SK-N-SH (cell line): ENCODE results near the gene GIGYF1. TPM values are rescaled to one million over a fixed set of nuclear protein-coding genes. Genes with fewer than 3 reads are reported as not detected.

Source experiments
- CTCF ChIA-PET: fragments of 300-600, 350-600 bp; formaldehyde crosslinking; extraction: SDS; loops from one replicate; lab custom pipeline; 2021; lab: Yijun Ruan, JAX
- POLR2A ChIA-PET: fragments of 350-600 bp; sonication (Branson Sonifier 250); formaldehyde crosslinking; extraction: SDS; loops from one replicate; lab custom pipeline; 2020; ENCODE audit warnings: antibody characterized with exemption, inconsistent platforms; lab: Yijun Ruan, JAX
- DNase-seq: peaks from one replicate; pipeline ENCODE4 v3.0.0; 2012
- H2AFZ ChIP-seq: fragments of 200-600 bp; sonication (generic); 2 replicates; pipeline ENCODE4 v1.8.1; 2016; ENCODE audit warnings: antibody characterized with exemption, mild to moderate bottlenecking, low read depth
- H3F3A ChIP-seq: fragments of 200-600 bp; sonication (generic); replicated peaks from 2 replicates; pipeline ENCODE3; 2016; ENCODE audit warnings: antibody characterized with exemption, mild to moderate bottlenecking; ENCODE audit not compliant: insufficient read depth
- H3K27ac ChIP-seq, 2 experiments: fragments of 200-500 bp in 1 of 2; fragments of 200-600 bp in 1 of 2; sonication (Bioruptor generic) in 1 of 2; sonication (generic), shearing (Covaris generic) in 1 of 2; 2 replicates each; pipeline versions ENCODE4 v1.5.1 to v1.6.1; 2014 to 2016; ENCODE audit warnings: low read depth in 2 of 2, inconsistent platforms in 1 of 2, low read length in 1 of 2, mild to moderate bottlenecking in 1 of 2, mixed read lengths in 1 of 2
- H3K27me3 ChIP-seq: fragments of 200-600 bp; sonication (generic), shearing (Covaris generic); 2 replicates; pipeline ENCODE4 v1.6.1; 2016; ENCODE audit warnings: mixed run types; ENCODE audit not compliant: insufficient read depth
- H3K36me3 ChIP-seq, 2 experiments: fragments of 200-500 bp in 1 of 2; fragments of 200-600 bp in 1 of 2; sonication (Bioruptor generic) in 1 of 2; sonication (generic) in 1 of 2; replicated peaks in 1 of 2; 2 replicates each; pipeline versions ENCODE3 to v1.5.1; 2014 to 2016; ENCODE audit warnings: low read length in 1 of 2, mild to moderate bottlenecking in 1 of 2; ENCODE audit not compliant: insufficient read depth in 2 of 2, control insufficient read depth in 1 of 2
- H3K4me1 ChIP-seq, 2 experiments: fragments of 200-500 bp in 1 of 2; fragments of 200-600 bp in 1 of 2; sonication (Bioruptor generic) in 1 of 2; sonication (generic), shearing (Covaris generic) in 1 of 2; 2 replicates each; pipeline versions ENCODE4 v1.5.1 to v1.6.1; 2014 to 2016; ENCODE audit warnings: low read depth in 1 of 2, low read length in 1 of 2, mixed run types in 1 of 2; ENCODE audit not compliant: insufficient read depth in 2 of 2, control insufficient read depth in 1 of 2
- H3K4me2 ChIP-seq: fragments of 200-600 bp; sonication (generic), shearing (Covaris generic); 2 replicates; pipeline ENCODE4 v1.6.1; 2017; ENCODE audit warnings: mixed run types
- H3K4me3 ChIP-seq, 2 experiments: fragments of 200-500 bp in 1 of 2; fragments of 200-600 bp in 1 of 2; sonication (Bioruptor generic) in 1 of 2; sonication (generic), shearing (Covaris generic) in 1 of 2; 2 replicates each; pipeline versions ENCODE4 v1.5.1 to v1.8.1; 2014 to 2016; ENCODE audit warnings: low read depth in 2 of 2, inconsistent platforms in 1 of 2, low read length in 1 of 2, mild to moderate bottlenecking in 1 of 2, mixed read lengths in 1 of 2, moderate library complexity in 1 of 2
- H3K79me2 ChIP-seq: fragments of 200-600 bp; sonication (generic); 2 replicates; pipeline ENCODE4 v1.8.1; 2017; ENCODE audit warnings: mild to moderate bottlenecking; ENCODE audit not compliant: insufficient read depth
- H3K9ac ChIP-seq: fragments of 200-600 bp; sonication (generic); 2 replicates; pipeline ENCODE4 v1.6.1; 2017; ENCODE audit warnings: mixed run types
- H3K9me2 ChIP-seq: fragments of 200-600 bp; sonication (generic); 2 replicates; pipeline ENCODE4 v1.6.1; 2017; ENCODE audit warnings: mixed run types
- H3K9me3 ChIP-seq: fragments of 200-600 bp; sonication (generic); 2 replicates; pipeline ENCODE4 v1.6.1; 2017; ENCODE audit warnings: mixed run types, mild to moderate bottlenecking, moderate library complexity
- H4K20me1 ChIP-seq: fragments of 200-600 bp; sonication (generic); 2 replicates; pipeline ENCODE4 v1.6.1; 2017; ENCODE audit warnings: mild to moderate bottlenecking, mixed run types; ENCODE audit not compliant: insufficient read depth
- ELF1 ChIP-seq: IDR thresholded peaks from 2 replicates; pipeline ENCODE4 v1.4.0; 2012
- EZH2phosphoT487 ChIP-seq: fragments of 200-600 bp; sonication (generic); IDR thresholded peaks from 2 replicates; pipeline ENCODE4 v1.6.1; 2017; ENCODE audit warnings: low read depth, mixed run types, mild to moderate bottlenecking, antibody characterized with exemption, moderate library complexity, borderline replicate concordance
- NFIC ChIP-seq: IDR thresholded peaks from 2 replicates; pipeline ENCODE4 v1.4.0; 2012; ENCODE audit warnings: borderline replicate concordance
- POLR2AphosphoS5 ChIP-seq: IDR thresholded peaks from 2 replicates; pipeline ENCODE4 v1.6.1; 2012; ENCODE audit warnings: low read depth, low read length
- RAD21 ChIP-seq: IDR thresholded peaks from 2 replicates; pipeline ENCODE4 v1.6.1; 2012; ENCODE audit warnings: mild to moderate bottlenecking, low read length
- RCOR1 ChIP-seq: fragments of 150-350 bp; IDR thresholded peaks from 2 replicates; pipeline ENCODE4 v1.6.1; 2017; ENCODE audit warnings: antibody characterized with exemption, low read length
- TAF1 ChIP-seq: IDR thresholded peaks from 2 replicates; pipeline ENCODE4 v1.6.1; 2012; ENCODE audit warnings: low read depth, mild to moderate bottlenecking, low read length, moderate library complexity, borderline replicate concordance
- TCF12 ChIP-seq: IDR thresholded peaks from 2 replicates; pipeline ENCODE4 v1.4.0; 2012
- YY1 ChIP-seq: IDR thresholded peaks from 2 replicates; pipeline ENCODE4 v1.4.0; 2012; ENCODE audit warnings: low read depth, mild to moderate bottlenecking
- WGBS: methylation state at CpG from one replicate; pipeline ENCODE4 v1.1.6; 2017; ENCODE audit warnings: low lambda C conversion rate; 5-methylcytosine and 5-hydroxymethylcytosine counted together
- polyA plus RNA-seq, 3 experiments: library from polyadenylated mRNA; depleted of rRNA; stranded (reverse); fragments of >200 nt; gene quantifications; 2 replicates each; pipeline ENCODE4 v1.2.3, GENCODE V29; 2012
- TF ChIP-seq, protein P1 (sequence below): fragments of 200-600 bp; sonication (generic); IDR thresholded peaks from 2 replicates; pipeline ENCODE4 v1.6.1; 2017; ENCODE audit warnings: antibody characterized with exemption, mild to moderate bottlenecking, moderate library complexity
- TF ChIP-seq, protein P2 (sequence below): IDR thresholded peaks from 2 replicates; pipeline ENCODE4 v1.4.0; 2012; ENCODE audit warnings: low read depth, borderline replicate concordance
- TF ChIP-seq, protein P3 (sequence below): fragments of 150-350 bp; IDR thresholded peaks from 2 replicates; pipeline ENCODE4 v1.6.1; 2016; ENCODE audit warnings: mild to moderate bottlenecking, low read depth, low read length
- TF ChIP-seq, protein P4 (sequence below): fragments of 150-350 bp; IDR thresholded peaks from 2 replicates; pipeline ENCODE4 v1.6.1; 2017; ENCODE audit warnings: antibody characterized with exemption, low read length, low read depth, borderline replicate concordance
- TF ChIP-seq, protein P5 (sequence below): IDR thresholded peaks from 2 replicates; pipeline ENCODE4 v1.4.0; 2012; ENCODE audit warnings: low read depth
- TF ChIP-seq, protein P6 (sequence below): IDR thresholded peaks from 2 replicates; pipeline ENCODE4; 2012

The GIGYF1 gene
- polyA plus RNA-seq, 1 of the 3 experiments (the other 2 are of a cell fraction): 19.4 TPM

DNA sequence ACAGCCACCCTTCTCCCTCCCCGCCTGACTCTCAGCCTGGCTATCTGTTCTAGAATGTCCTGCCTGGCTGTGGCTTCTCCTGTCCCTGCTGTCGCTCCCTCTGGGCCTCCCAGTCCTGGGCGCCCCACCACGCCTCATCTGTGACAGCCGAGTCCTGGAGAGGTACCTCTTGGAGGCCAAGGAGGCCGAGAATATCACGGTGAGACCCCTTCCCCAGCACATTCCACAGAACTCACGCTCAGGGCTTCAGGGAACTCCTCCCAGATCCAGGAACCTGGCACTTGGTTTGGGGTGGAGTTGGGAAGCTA is 27.4 kb upstream of the GIGYF1 start:
- H3K79me2 ChIP-seq: no peaks in the 10 kb centered on the region
- no peak overlapping the region for H3K4me2 ChIP-seq
- no peak for DNase-seq
- H3K4me3 ChIP-seq: no peak overlapping the region
- H4K20me1 ChIP-seq: no peaks in the 10 kb centered on the region
- H3F3A ChIP-seq: peaks cover 8% of the 10 kb centered on the region
- no peaks in the 10 kb centered on the region for H3K9me3 ChIP-seq
- TF ChIP-seq TAF1 (no peak), YY1 (no peak), RAD21 (no peak)
- TF ChIP-seq, protein P1, sequence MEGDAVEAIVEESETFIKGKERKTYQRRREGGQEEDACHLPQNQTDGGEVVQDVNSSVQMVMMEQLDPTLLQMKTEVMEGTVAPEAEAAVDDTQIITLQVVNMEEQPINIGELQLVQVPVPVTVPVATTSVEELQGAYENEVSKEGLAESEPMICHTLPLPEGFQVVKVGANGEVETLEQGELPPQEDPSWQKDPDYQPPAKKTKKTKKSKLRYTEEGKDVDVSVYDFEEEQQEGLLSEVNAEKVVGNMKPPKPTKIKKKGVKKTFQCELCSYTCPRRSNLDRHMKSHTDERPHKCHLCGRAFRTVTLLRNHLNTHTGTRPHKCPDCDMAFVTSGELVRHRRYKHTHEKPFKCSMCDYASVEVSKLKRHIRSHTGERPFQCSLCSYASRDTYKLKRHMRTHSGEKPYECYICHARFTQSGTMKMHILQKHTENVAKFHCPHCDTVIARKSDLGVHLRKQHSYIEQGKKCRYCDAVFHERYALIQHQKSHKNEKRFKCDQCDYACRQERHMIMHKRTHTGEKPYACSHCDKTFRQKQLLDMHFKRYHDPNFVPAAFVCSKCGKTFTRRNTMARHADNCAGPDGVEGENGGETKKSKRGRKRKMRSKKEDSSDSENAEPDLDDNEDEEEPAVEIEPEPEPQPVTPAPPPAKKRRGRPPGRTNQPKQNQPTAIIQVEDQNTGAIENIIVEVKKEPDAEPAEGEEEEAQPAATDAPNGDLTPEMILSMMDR: no peak
- no peak overlapping the region for H2AFZ ChIP-seq
- ChIA-PET POLR2A (interaction anchor here (0.8 to 2.8 kb wide), 2 partner anchors 15 to 153 kb away, joined by 3 to 9 read pairs; partner anchors contain the start of genes POP7 and SRRT), CTCF (interaction anchor here (0.7 to 13.0 kb wide), 12 partner anchors 13 to 162 kb away, joined by 3 to 344 read pairs (median 6); partner anchors contain the start of genes EPHB4, POP7 and SLC12A9)
- H3K27me3 ChIP-seq: peaks cover 28% of the 10 kb centered on the region
- no peak overlapping the region for H3K27ac ChIP-seq
- H3K9ac ChIP-seq: no peak overlapping the region
- H3K36me3 ChIP-seq: no peaks in the 10 kb centered on the region
- H3K4me1 ChIP-seq: peaks cover 0 to 3% of the 10 kb centered on the region in 2 experiments; a peak in 1 of 4 replicates
- no peaks in the 10 kb centered on the region for H3K9me2 ChIP-seq
- 81% methylated on average over 8 of the region's 8 CpGs for WGBS

DNA sequence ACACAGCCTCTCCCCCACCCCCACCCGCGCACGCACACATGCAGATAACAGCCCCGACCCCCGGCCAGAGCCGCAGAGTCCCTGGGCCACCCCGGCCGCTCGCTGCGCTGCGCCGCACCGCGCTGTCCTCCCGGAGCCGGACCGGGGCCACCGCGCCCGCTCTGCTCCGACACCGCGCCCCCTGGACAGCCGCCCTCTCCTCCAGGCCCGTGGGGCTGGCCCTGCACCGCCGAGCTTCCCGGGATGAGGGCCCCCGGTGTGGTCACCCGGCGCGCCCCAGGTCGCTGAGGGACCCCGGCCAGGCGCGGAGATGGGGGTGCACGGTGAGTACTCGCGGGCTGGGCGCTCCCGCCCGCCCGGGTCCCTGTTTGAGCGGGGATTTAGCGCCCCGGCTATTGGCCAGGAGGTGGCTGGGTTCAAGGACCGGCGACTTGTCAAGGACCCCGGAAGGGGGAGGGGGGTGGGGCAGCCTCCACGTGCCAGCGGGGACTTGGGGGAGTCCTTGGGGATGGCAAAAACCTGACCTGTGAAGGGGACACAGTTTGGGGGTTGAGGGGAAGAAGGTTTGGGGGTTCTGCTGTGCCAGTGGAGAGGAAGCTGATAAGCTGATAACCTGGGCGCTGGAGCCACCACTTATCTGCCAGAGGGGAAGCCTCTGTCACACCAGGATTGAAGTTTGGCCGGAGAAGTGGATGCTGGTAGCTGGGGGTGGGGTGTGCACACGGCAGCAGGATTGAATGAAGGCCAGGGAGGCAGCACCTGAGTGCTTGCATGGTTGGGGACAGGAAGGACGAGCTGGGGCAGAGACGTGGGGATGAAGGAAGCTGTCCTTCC is 26.8 kb upstream of the GIGYF1 start:
- Histone ChIP-seq H3K9me3 (no peaks in the 10 kb centered on the region), H3K4me1 (peaks cover 0 to 3% of the 10 kb centered on the region in 2 experiments; a peak in 1 of 4 replicates), H3K27me3 (peaks cover 28% of the 10 kb centered on the region), H3K79me2 (no peaks in the 10 kb centered on the region), H2AFZ (no peak overlapping the region), H3K4me3 (peak overlapping the region; percentile 20 to 29; a peak in 2 of 4 replicates), H3K9ac (no peak overlapping the region), H3K36me3 (no peaks in the 10 kb centered on the region), H3K9me2 (no peaks in the 10 kb centered on the region), H3K27ac (no peak overlapping the region), H3F3A (peaks cover 8% of the 10 kb centered on the region), H4K20me1 (no peaks in the 10 kb centered on the region), H3K4me2 (peak overlapping the region; percentile 61)
- ChIA-PET POLR2A (interaction anchor here (0.8 to 2.8 kb wide), 2 partner anchors 15 to 154 kb away, joined by 3 to 9 read pairs; partner anchors contain the start of genes POP7 and SRRT), CTCF (interaction anchor here (0.5 to 13.0 kb wide), 21 partner anchors 12 to 472 kb away, joined by 3 to 344 read pairs (median 4); partner anchors contain the start of genes EPHB4, POP7 and SLC12A9)
- WGBS: 18% methylated on average over 24 of the region's 56 CpGs
- peak; percentile 83 for DNase-seq
- TF ChIP-seq, protein P2, sequence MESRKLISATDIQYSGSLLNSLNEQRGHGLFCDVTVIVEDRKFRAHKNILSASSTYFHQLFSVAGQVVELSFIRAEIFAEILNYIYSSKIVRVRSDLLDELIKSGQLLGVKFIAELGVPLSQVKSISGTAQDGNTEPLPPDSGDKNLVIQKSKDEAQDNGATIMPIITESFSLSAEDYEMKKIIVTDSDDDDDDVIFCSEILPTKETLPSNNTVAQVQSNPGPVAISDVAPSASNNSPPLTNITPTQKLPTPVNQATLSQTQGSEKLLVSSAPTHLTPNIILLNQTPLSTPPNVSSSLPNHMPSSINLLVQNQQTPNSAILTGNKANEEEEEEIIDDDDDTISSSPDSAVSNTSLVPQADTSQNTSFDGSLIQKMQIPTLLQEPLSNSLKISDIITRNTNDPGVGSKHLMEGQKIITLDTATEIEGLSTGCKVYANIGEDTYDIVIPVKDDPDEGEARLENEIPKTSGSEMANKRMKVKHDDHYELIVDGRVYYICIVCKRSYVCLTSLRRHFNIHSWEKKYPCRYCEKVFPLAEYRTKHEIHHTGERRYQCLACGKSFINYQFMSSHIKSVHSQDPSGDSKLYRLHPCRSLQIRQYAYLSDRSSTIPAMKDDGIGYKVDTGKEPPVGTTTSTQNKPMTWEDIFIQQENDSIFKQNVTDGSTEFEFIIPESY: no peak
- TF ChIP-seq, protein P1: no peak
- TF ChIP-seq ELF1 (no peak), EZH2phosphoT487 (no peak), TCF12 (no peak), RCOR1 (no peak), NFIC (no peak), POLR2AphosphoS5 (no peak), TAF1 (no peak)
- TF ChIP-seq, protein P3, sequence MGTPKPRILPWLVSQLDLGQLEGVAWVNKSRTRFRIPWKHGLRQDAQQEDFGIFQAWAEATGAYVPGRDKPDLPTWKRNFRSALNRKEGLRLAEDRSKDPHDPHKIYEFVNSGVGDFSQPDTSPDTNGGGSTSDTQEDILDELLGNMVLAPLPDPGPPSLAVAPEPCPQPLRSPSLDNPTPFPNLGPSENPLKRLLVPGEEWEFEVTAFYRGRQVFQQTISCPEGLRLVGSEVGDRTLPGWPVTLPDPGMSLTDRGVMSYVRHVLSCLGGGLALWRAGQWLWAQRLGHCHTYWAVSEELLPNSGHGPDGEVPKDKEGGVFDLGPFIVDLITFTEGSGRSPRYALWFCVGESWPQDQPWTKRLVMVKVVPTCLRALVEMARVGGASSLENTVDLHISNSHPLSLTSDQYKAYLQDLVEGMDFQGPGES: no peak
- TF ChIP-seq, protein P4, sequence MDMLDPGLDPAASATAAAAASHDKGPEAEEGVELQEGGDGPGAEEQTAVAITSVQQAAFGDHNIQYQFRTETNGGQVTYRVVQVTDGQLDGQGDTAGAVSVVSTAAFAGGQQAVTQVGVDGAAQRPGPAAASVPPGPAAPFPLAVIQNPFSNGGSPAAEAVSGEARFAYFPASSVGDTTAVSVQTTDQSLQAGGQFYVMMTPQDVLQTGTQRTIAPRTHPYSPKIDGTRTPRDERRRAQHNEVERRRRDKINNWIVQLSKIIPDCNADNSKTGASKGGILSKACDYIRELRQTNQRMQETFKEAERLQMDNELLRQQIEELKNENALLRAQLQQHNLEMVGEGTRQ: no peak
- TF ChIP-seq, protein P5, sequence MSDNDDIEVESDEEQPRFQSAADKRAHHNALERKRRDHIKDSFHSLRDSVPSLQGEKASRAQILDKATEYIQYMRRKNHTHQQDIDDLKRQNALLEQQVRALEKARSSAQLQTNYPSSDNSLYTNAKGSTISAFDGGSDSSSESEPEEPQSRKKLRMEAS: no peak
- TF ChIP-seq, protein P6, sequence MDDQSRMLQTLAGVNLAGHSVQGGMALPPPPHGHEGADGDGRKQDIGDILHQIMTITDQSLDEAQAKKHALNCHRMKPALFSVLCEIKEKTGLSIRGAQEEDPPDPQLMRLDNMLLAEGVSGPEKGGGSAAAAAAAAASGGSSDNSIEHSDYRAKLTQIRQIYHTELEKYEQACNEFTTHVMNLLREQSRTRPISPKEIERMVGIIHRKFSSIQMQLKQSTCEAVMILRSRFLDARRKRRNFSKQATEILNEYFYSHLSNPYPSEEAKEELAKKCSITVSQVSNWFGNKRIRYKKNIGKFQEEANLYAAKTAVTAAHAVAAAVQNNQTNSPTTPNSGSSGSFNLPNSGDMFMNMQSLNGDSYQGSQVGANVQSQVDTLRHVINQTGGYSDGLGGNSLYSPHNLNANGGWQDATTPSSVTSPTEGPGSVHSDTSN: no peak
